NCI-H1092 (cell line): ENCODE measurements around the gene NKTR.
"Not testable (repeated sequence)": the region's sequence is repeated elsewhere in the genome, so short reads cannot be mapped to it uniquely, and the experiment has no call there.

ENCODE experiments used
- DNase-seq: peaks from one replicate; lab custom pipeline; 2025; lab: John Stamatoyannopoulos, UW

Gene NKTR

GRCh38 chr3:42597098-42597497 is 3.4 kb upstream of the NKTR start:
- DNase-seq, result not testable (repeated sequence)

DNA sequence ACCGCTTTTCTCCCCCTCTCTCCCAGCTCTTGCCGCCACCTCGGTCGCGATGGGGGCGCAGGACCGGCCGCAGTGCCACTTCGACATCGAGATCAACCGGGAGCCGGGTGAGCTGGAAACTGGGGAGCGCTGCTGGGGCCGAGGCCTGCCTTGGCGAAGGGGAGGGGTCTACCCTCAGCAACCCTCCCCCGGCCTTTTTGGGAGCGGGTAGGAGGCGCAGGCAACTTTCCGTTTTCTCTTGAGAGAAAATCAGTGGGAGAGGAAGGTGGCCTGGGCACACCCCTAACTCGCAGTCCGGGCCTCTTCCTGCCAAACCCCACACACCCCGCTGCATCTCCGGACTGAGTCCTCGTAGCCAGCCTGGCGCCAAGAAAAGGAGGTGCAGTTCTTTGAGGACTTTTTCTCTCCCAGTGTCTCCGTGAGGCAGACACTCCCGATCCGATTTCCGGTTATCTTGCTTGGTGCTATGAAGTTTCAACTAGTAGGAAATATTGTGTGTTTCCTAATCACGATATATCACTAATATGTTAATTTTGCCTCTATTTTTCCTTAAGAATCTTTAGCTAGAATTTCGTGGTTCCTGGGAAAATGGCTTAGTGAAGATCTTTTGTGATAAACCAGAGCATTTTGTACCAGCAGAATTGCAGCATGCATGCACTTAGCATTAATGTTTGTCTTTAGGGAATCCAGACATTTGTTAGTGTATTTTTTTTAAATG is 631 bp downstream of the NKTR start:
- DNase-seq, result no peak

GRCh38 chr3:42601896-42602581 is 1.6 kb downstream of the NKTR start:
- DNase-seq, result no peak

DNA sequence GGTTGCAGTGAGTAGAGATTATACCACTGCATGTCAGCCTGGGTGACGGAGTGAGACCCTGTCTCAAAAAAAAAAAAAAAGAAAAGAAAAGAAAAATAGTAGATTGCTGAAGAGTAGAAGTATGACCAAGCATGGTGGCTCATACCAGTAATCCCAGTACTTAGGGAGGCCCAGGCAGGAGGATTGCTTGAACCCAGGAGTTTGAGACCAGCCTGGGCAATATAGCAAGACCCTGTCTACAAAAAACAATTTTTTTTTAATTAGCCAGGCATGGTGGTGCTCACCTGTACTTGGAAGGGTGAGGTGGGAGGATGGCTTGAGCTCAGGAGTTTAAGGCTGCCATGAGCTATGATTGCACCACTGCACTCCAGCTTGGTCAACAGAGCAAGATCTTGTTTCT is 2.5 kb downstream of the NKTR start:
- DNase-seq, result no peak

GRCh38 chr3:42605546-42606173 is 5.2 kb downstream of the NKTR start:
- no peak for DNase-seq

DNA sequence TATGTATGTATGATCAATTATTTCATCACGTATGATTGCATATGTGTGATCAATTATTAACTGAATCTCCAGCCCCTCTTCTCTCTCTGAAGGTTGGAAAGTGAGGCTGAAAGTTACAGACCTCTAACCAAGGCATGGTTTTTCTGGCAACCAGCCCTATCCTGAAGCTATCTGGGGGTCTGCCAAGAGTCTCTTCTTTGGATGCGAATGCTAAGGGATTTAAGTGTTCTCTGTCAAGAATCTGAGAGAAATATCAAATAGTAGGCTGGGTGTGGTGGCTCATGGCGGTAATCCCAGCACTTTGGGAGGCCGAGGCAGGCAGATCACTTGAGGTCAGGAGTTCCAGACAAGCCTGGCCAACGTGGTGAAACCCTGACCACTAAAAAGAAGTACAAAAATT is 8.1 kb downstream of the NKTR start:
- DNase-seq, result no peak

DNA sequence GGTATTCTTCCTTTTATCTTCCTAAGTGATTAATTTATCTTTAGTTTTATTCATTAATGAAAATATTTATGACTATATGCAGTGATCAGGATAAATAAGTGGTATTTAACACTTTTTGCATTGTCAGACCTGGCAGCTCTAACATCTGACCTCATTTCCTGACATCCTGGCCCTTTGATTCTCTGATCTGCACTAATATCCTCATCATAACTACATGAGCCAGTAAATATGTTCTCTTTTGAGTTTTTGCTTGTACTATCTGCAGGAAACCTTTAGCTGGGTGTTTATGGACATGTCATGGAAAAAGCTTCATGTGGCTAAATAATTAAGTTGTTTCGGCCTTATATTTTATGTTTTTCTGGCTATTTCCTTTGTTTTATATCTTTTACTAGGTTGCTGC is 10.5 kb downstream of the NKTR start:
- DNase-seq, result no peak

- no peak for DNase-seq
These were observed 11.7 kb downstream of the NKTR start for GRCh38 chr3:42612217-42612616.

DNA sequence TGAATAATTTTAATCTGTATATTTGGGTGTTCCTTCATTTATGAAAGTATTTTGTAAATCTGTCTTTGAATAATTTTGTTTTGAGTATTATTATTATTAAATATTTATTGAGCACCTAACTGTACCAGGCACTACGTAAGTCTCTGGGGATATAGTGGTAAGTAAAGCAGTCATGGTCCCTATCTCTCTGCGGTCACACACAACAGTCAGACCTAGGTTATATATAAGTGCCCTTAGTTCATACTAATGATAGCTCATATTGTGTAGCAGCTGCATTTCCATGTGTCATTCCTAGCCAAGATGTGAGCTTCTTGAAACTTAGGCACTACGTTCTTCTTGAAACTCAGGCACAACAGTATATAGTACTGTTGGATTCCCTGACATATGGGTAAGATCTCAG is 12.4 kb downstream of the NKTR start:
- no peak for DNase-seq

DNA sequence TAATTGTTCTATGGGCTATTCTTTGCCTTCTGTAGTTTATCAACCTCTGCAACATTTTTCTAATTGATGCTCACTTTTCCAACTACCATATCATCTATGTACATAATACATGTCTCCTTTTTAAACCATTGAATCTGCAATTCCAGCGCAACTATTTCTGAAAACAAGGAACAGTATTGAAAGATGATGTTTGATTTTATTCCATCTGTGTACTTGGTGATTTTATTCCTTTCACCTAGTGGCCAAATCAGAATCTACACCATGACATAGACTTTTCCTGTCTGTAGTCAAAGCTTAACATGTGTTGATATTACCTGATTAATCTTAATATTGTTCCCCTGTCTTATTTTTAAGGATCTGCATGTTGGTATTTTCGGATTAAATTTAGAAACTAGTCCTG is 13.0 kb downstream of the NKTR start:
- DNase-seq, result no peak

- no peak for DNase-seq
These were observed 31.1 kb downstream of the NKTR start for GRCh38 chr3:42631620-42632019.

GRCh38 chr3:42632146-42632545 is 31.7 kb downstream of the NKTR start:
- no peak for DNase-seq

- DNase-seq, result no peak
These were observed 33.1 kb downstream of the NKTR start for GRCh38 chr3:42633544-42633943.

- DNase-seq, result no peak
These were observed 34.6 kb downstream of the NKTR start for GRCh38 chr3:42635111-42635510.

DNA sequence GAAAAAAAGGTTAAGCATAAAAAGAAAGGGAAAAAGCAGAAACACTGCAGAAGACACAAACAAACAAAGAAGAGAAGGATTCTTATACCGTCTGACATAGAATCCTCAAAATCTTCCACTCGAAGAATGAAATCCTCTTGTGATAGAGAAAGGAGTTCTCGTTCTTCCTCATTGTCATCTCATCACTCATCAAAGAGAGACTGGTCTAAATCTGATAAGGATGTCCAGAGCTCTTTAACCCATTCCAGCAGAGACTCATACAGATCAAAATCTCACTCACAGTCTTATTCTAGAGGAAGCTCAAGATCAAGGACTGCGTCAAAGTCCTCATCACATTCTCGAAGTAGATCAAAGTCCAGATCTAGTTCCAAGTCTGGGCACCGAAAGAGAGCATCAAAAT is 36.5 kb downstream of the NKTR start:
- no peak for DNase-seq

GRCh38 chr3:42638339-42638842 is 37.9 kb downstream of the NKTR start:
- no peak for DNase-seq

- DNase-seq, result no peak
These were observed 38.7 kb downstream of the NKTR start for GRCh38 chr3:42639192-42639591.

DNA sequence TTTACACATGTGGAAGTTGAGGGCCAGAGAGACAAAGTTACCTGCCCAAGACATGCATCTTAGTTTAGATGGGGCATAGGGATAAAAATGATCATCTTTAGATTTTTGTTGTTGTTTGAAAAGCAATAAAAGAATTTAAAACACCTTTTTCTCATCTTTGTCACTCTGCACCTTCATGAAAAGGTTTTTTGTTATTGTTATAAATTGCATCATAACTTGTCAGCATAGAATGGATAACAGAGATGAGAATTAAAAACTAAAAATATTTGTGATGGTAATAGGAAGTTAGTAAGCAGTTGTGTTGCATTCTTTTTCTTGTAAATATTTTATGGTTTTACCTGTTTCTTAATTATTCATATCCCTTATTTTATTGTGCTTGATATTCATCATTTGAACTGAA is 39.6 kb downstream of the NKTR start:
- no peak for DNase-seq

- no peak for DNase-seq
These were observed 40.4 kb downstream of the NKTR start for GRCh38 chr3:42640771-42641370.

DNA sequence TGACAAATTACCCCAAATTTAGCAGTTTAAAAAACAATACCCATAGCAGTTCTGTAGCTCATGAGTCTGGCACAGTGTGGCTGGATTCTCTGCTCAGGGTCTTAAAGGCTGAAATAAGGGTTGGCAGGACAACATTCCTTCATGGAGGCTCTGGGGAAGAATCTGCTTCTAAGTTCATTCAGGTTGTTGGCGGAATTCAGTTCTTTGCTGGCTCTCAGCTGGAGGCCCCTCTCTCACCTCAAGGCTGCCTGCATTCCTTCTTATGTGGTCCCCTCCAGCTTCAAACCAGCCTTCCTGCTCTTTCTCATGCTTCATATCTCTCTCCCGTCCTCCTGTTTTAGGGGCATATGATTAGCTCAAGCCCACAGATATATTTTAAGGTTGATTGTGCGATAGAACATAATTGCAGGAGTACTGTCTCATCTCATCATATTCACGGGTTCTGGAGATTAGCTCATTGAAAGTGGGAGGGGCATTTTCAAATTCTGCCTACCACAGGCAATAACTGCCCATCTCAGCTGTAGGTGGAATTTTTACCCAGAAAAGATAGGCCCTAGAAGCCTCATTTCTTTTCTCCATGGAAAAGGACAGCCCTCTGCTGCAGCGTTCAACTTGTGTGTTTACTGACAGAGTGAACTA is 47.5 kb downstream of the NKTR start:
- no peak for DNase-seq

DNA sequence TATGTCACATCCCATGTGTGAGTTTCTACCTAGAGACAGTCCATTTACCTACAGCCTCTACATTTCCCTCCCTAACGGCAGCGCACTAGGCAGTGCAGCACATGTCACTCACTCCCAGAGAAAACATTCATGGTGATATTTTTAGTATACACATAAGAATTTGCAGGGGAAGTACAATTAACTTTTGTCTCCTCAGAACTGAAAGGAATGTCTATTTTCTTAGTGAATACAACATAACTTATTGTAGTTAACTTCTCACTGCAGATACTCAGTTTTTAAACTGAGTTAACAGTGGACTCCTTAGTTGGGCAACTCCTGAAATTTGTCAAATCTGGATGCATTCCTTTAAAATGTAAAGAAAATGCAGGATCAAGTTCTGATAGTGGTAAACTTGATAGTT is 48.5 kb downstream of the NKTR start:
- DNase-seq, result no peak

DNA sequence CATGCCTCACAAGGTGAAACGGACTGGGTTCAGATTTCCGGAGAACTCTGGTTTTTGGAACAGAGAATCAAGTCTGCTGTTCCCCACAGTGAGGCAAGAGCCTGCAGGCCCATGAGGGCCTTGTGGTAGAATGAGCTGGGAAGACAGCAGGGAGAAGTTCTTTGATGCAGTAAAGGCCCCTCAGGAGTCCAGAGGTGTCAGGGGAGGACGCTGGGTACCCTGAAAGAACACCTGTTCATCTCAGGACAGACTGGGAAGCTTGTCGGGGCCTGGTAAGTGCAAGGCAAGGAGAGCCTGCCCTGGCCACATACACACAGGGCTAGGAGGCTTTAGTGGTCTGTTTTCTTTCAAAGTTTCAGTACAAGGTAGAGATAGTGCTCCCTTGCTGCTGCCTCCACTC is 49.3 kb downstream of the NKTR start:
- no peak for DNase-seq
